ENCODE results near the gene HOOK2. TPM values are rescaled to one million over a fixed set of nuclear protein-coding genes. Genes with fewer than 3 reads are reported as not detected.

Gene HOOK2
- total and polyA plus RNA-seq, 2 of the 13 experiments (the other 11 are each of a cell fraction or from before 2014, with no cell fraction given) = 9.2 to 12.9 TPM

DNA sequence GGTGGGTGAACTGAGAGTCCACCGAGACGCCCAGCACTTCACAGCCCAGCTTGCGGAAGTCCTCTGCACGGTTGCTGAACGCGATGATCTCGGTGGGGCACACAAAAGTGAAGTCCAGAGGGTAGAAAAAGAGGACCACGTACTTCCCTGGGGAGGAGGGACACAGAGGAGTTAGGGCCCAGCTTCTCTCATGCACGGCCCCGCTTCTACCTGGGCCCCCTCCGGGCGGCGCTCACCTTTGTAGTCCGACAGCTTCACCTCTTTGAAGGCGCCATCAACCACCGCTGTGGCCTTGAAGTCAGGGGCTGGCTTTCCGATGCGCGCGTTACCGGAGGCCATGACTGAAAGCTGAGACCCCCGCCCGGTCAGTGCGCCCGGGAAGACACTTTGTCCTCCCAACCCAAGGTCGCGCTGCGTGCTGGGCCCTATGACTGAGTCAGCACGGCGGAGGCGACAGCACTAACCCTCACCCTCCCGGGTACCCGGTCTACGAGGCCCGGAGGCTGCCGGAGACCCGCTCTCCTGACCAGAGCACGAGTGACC is 25.6 kb upstream of the HOOK2 start (continued):
- TF ChIP-seq MTERF4 (CRISPR knock-in tag; IDR thresholded peaks at IDR 0.05) (no peak), SP2 (CRISPR knock-in tag; IDR thresholded peaks at IDR 0.05) (no peak), SRSF4 (IDR thresholded peaks at IDR 0.05; ENCODE audit: low read depth, low read length, poor library complexity, severe bottlenecking) (no peak), ZNF350 (CRISPR knock-in tag; IDR thresholded peaks at IDR 0.05; ENCODE audit: borderline replicate concordance, low read depth) (0 out of 2 replicates have a peak, but pooled peaks have one; percentile 42), AFF4 (CRISPR knock-in tag; IDR thresholded peaks at IDR 0.05) (no peak; the same call in 1 of the 2 replicates), U2AF1 (optimal IDR thresholded peaks at IDR 0.05; ENCODE audit: low read depth, low read length) (no peak), ELF1 (CRISPR knock-in tag; IDR thresholded peaks at IDR 0.05) (no peak), PRPF4 (IDR thresholded peaks at IDR 0.05; ENCODE audit: low read depth, low read length, poor library complexity, severe bottlenecking) (no peak), NFE2L2 (IDR thresholded peaks at IDR 0.05; ENCODE audit: low read length) (no peak), BRCA1 (CRISPR knock-in tag; IDR thresholded peaks at IDR 0.05) (no peak), ZNF124 (CRISPR knock-in tag; IDR thresholded peaks at IDR 0.05) (no peak; the same call in 1 of the 2 replicates), ZNF276 (CRISPR knock-in tag; IDR thresholded peaks at IDR 0.05; ENCODE audit: low read depth) (no peak), STAT5B (CRISPR knock-in tag; IDR thresholded peaks at IDR 0.05) (no peak), ZNF205 (CRISPR knock-in tag; IDR thresholded peaks at IDR 0.05) (0 out of 2 replicates have a peak, but pooled peaks have one; percentile 12), ZNF660 (CRISPR knock-in tag; IDR thresholded peaks at IDR 0.05; ENCODE audit: borderline replicate concordance, low read depth) (no peak), PCBP2 (optimal IDR thresholded peaks at IDR 0.05; ENCODE audit: low read depth, low read length, poor library complexity, severe bottlenecking) (no peak), ZNF558 (CRISPR knock-in tag; IDR thresholded peaks at IDR 0.05; ENCODE audit: borderline replicate concordance) (no peak), ZNF256 (CRISPR knock-in tag; conservative IDR thresholded peaks at IDR 0.05) (0 out of 2 replicates have a peak, but pooled peaks have one; percentile 4)
- TF ChIP-seq, protein P1, sequence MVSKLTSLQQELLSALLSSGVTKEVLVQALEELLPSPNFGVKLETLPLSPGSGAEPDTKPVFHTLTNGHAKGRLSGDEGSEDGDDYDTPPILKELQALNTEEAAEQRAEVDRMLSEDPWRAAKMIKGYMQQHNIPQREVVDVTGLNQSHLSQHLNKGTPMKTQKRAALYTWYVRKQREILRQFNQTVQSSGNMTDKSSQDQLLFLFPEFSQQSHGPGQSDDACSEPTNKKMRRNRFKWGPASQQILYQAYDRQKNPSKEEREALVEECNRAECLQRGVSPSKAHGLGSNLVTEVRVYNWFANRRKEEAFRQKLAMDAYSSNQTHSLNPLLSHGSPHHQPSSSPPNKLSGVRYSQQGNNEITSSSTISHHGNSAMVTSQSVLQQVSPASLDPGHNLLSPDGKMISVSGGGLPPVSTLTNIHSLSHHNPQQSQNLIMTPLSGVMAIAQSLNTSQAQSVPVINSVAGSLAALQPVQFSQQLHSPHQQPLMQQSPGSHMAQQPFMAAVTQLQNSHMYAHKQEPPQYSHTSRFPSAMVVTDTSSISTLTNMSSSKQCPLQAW (CRISPR knock-in tag; IDR thresholded peaks at IDR 0.05) = no peak
- TF ChIP-seq, protein P2, sequence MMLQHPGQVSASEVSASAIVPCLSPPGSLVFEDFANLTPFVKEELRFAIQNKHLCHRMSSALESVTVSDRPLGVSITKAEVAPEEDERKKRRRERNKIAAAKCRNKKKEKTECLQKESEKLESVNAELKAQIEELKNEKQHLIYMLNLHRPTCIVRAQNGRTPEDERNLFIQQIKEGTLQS (CRISPR knock-in tag; IDR thresholded peaks at IDR 0.05) = 0 out of 2 replicates have a peak, but pooled peaks have one; percentile 6

Measured in HepG2 (cell line).